B cell (primary cell): ENCODE results near the gene HMOX1. TPM values are rescaled to one million over a fixed set of nuclear protein-coding genes. Genes with fewer than 3 reads are reported as not detected.

Experiments
- ATAC-seq: fragments of 200-7000 bp; cut with Tn5 transposase; one replicate; pipeline ENCODE4 v1.10.0; 2021; ENCODE audit warnings: low read depth, mild to moderate bottlenecking, moderate number of reproducible peaks, moderate library complexity
- CTCF ChIA-PET: fragments of 350-600 bp; sonication (Branson Sonifier 250); formaldehyde crosslinking; loops from one replicate; lab custom pipeline; 2021; ENCODE audit warnings: antibody characterized with exemption, inconsistent platforms; lab: Charles Lee
- POLR2A ChIA-PET: fragments of 350-600 bp; sonication (Branson Sonifier 250); formaldehyde crosslinking; loops from one replicate; lab custom pipeline; 2021; ENCODE audit warnings: antibody characterized with exemption; lab: Charles Lee
- DNase-seq: peaks from one replicate; pipeline ENCODE4 v3.0.0; 2013
- H2AFZ ChIP-seq: 2 replicates; pipeline ENCODE4 v1.6.1; 2012; ENCODE audit warnings: mild to moderate bottlenecking, low read depth, low read length; ENCODE audit not compliant: insufficient read depth, poor library complexity, severe bottlenecking
- H3K27ac ChIP-seq, 2 donors: 1 replicate in 1 of 2; 2 replicates in 1 of 2; pipeline ENCODE4 v1.5.1; 2012 to 2013; ENCODE audit warnings: low read length in 2 of 2, mild to moderate bottlenecking in 2 of 2, moderate library complexity in 1 of 2
- H3K27me3 ChIP-seq, 4 experiments: fragments of 200-600 bp in 1 of 4; sonication (generic) in 1 of 4; replicated peaks in 1 of 4; 1 replicate in 2 of 4; 2 replicates in 2 of 4; pipeline versions ENCODE4 v1.6.1 to v1.7.0; 2013 to 2016; ENCODE audit warnings: low read length in 3 of 4, mild to moderate bottlenecking in 2 of 4, mixed read lengths in 1 of 4, moderate library complexity in 1 of 4; ENCODE audit not compliant: insufficient read depth in 4 of 4, control insufficient read depth in 3 of 4; ENCODE audit errors: control extremely low read depth in 1 of 4
- H3K36me3 ChIP-seq, 2 experiments: replicated peaks in 1 of 2; 1 replicate in 1 of 2; 2 replicates in 1 of 2; pipeline versions ENCODE4 v1.6.1 to v1.7.1; 2013; ENCODE audit warnings: low read length in 1 of 2; ENCODE audit not compliant: insufficient read depth in 2 of 2, control insufficient read depth in 1 of 2; ENCODE audit errors: control extremely low read depth in 1 of 2, extremely low read depth in 1 of 2
- H3K4me1 ChIP-seq, 2 donors: fragments of 200-600 bp in 1 of 2; sonication (generic) in 1 of 2; 1 replicate in 1 of 2; 2 replicates in 1 of 2; pipeline versions ENCODE4 v1.5.1 to v1.6.1; 2013 to 2017; ENCODE audit warnings: low read length in 2 of 2; ENCODE audit not compliant: control insufficient read depth in 2 of 2, insufficient read depth in 2 of 2
- H3K4me2 ChIP-seq: replicated peaks from 2 replicates; pipeline ENCODE3; 2012; ENCODE audit warnings: mild to moderate bottlenecking, low read depth, low read length; ENCODE audit not compliant: poor library complexity, severe bottlenecking
- H3K4me3 ChIP-seq, 5 experiments: fragments of 200-600 bp in 1 of 5; sonication (generic) in 1 of 5; 1 replicate in 3 of 5; 2 replicates in 2 of 5; pipeline versions ENCODE4 v1.5.1 to v1.7.0; 2011 to 2016; ENCODE audit warnings: low read length in 4 of 5, mild to moderate bottlenecking in 4 of 5, low read depth in 2 of 5, control low read depth in 1 of 5, moderate library complexity in 1 of 5; ENCODE audit not compliant: insufficient read depth in 1 of 5; ENCODE audit errors: control extremely low read depth in 1 of 5, extremely low read depth in 1 of 5
- H3K79me2 ChIP-seq: fragments of 200-600 bp; sonication (generic); one replicate; pipeline ENCODE4 v1.6.0; 2016; ENCODE audit warnings: low read length; ENCODE audit not compliant: control insufficient read depth, insufficient read depth
- H3K9ac ChIP-seq: fragments of 200-600 bp; sonication (generic); 2 replicates; pipeline ENCODE4 v1.6.1; 2017; ENCODE audit warnings: mild to moderate bottlenecking, low read length, moderate library complexity
- H3K9me3 ChIP-seq, 3 donors: one replicate each; pipeline versions ENCODE4 v1.6.1 to v1.7.1; 2013; ENCODE audit warnings: low read length in 2 of 3; ENCODE audit not compliant: control insufficient read depth in 2 of 3, insufficient read depth in 1 of 3; ENCODE audit errors: control extremely low read depth in 1 of 3
- H4K20me1 ChIP-seq: 2 replicates; pipeline ENCODE4 v1.6.0; 2012; ENCODE audit warnings: mild to moderate bottlenecking, low read length; ENCODE audit not compliant: insufficient read depth, control insufficient read depth, poor library complexity, severe bottlenecking
- H3K27ac Mint-ChIP-seq: one replicate; pipeline ENCODE4 v1.8.0; 2021; ENCODE audit warnings: mixed read lengths
- H3K27me3 Mint-ChIP-seq: one replicate; pipeline ENCODE4 v1.8.0; 2021; ENCODE audit warnings: mixed read lengths
- H3K4me1 Mint-ChIP-seq: one replicate; pipeline ENCODE4 v1.8.0; 2021; ENCODE audit warnings: mixed read lengths
- H3K4me3 Mint-ChIP-seq: one replicate; pipeline ENCODE4 v1.8.0; 2021; ENCODE audit warnings: mixed read lengths
- H3K9me3 Mint-ChIP-seq: one replicate; pipeline ENCODE4 v1.8.0; 2022; ENCODE audit warnings: mixed read lengths; ENCODE audit not compliant: insufficient read depth
- EZH2 ChIP-seq: IDR thresholded peaks from 2 replicates; pipeline ENCODE4 v1.6.1; 2012; ENCODE audit warnings: borderline replicate concordance, low read depth, mild to moderate bottlenecking, moderate library complexity, low read length; ENCODE audit not compliant: insufficient read depth, poor library complexity, severe bottlenecking
- WGBS: methylation state at CpG from one replicate; pipeline ENCODE4 v1.1.5; 2013; ENCODE audit warnings: missing lambda C conversion rate; ENCODE audit not compliant: insufficient coverage; 5-methylcytosine and 5-hydroxymethylcytosine counted together
- intact Hi-C: fragments of 100-400 bp; cut with micrococcal nuclease; formaldehyde crosslinking; loops from one replicate; pipeline ENCODE4 v1.10.0; 2022
- polyA plus RNA-seq: library from polyadenylated mRNA; depleted of rRNA; stranded (reverse); fragments of >200 nt; gene quantifications from 2 replicates; pipeline ENCODE4 v1.2.3, GENCODE V29; 2012
- total RNA-seq, 2 donors: library from RNA; stranded (reverse); fragments of 120-200 nt in 1 of 2; gene quantifications; 1 replicate in 1 of 2; 2 replicates in 1 of 2; pipeline versions ENCODE4 v1.2.3 to v1.2.4, GENCODE V29; 2013 to 2022
- TF ChIP-seq, protein P1 (sequence below): fragments of 200-600 bp; IDR thresholded peaks from one replicate; pipeline ENCODE4 v1.8.0; 2022; ENCODE audit warnings: antibody characterized with exemption, mild to moderate bottlenecking

The HMOX1 gene
- total and polyA plus RNA-seq, 2 donors (not counting 1 experiment from before 2014, with no cell fraction given): 9.4 to 21.9 TPM

DNA sequence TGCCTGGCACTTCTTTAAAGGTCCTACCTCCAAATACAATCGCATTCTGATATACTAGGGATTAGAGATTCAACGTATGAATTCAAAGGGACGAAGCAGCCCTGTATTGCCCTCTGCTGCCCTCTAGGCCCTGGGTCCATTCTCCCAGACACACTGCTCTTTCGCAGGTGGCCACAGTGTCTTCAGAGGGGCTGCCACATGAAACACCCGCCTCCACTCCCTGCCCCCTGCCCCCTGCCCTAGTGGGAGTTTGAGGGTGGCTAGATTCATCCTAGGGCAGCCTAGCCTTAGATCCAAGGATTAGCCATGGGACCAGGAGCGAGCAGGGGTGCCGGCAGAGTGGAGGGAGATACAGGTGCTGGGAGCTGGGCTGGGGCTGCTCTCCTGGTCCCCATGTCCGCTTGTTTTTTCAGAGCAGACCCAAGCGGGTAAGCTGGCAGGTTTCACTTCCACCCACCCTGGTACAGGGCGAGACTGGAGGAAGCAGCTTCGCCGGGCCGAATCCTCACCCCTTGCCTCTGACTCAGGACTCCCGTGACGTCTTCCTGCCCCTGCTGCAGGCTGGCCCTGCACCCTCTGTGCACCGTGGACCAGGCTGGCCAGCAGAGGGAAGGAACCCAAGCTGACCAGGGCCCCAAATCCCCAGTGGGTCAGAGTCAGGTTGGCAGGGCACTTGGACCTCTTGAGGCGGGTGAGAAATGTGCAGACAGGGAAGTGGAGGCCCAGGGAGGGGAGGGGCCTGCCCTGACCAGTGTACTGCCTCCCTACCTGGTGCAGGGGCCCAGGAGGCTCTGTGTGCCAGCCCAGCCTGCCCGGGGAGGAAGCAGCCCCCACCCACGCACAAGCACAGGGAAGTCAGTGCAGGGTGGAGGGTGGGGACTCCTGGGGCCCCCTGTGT is 28.4 kb upstream of the HMOX1 start:
- peaks cover 0 to 9% (median 0%) of the 10 kb centered on the region in 3 donors for H3K9me3 ChIP-seq
- peaks cover 45 to 64% of the 10 kb centered on the region in 2 donors for H3K4me1 ChIP-seq
- peak overlapping the region; percentile 50 for H2AFZ ChIP-seq
- H3K9ac ChIP-seq: peak overlapping the region; percentile 53
- H3K4me2 ChIP-seq: peak overlapping the region; percentile 98
- H4K20me1 ChIP-seq: no peaks in the 10 kb centered on the region
- H3K27ac ChIP-seq: peak overlapping the region; percentile 92 to 95
- Mint-ChIP-seq H3K4me1 (peaks cover 58% of the 10 kb centered on the region), H3K27ac (peak overlapping the region; percentile 99), H3K9me3 (no peaks in the 10 kb centered on the region), H3K27me3 (no peaks in the 10 kb centered on the region), H3K4me3 (peak overlapping the region; percentile 90)
- ChIA-PET POLR2A (interaction anchor here (0.7 to 3.8 kb wide), 15 partner anchors 13 to 58 kb away, joined by 3 to 94 read pairs (median 6); partner anchors contain the start of gene TOM1), CTCF (interaction anchor here (0.7 to 13.9 kb wide), 21 partner anchors 10 to 269 kb away, joined by 3 to 311 read pairs (median 4); partner anchors contain the start of genes HMOX1, RASD2 and TOM1)
- H3K27me3 ChIP-seq: no peaks in the 10 kb centered on the region
- no peaks in the 10 kb centered on the region for H3K79me2 ChIP-seq
- peak; percentile 72 for ATAC-seq
- peak; percentile 91 for DNase-seq
- intact Hi-C loops: loop anchor here (1.0 to 5.0 kb wide), 8 partner anchors 15 to 810 kb away; partner anchors contain the start of genes APOL3, HMGXB4, HMOX1 and MCM5
- H3K4me3 ChIP-seq: peak overlapping the region in 4 of 5 experiments; percentile 14 to 42 (median 24)
- TF ChIP-seq, protein P1, sequence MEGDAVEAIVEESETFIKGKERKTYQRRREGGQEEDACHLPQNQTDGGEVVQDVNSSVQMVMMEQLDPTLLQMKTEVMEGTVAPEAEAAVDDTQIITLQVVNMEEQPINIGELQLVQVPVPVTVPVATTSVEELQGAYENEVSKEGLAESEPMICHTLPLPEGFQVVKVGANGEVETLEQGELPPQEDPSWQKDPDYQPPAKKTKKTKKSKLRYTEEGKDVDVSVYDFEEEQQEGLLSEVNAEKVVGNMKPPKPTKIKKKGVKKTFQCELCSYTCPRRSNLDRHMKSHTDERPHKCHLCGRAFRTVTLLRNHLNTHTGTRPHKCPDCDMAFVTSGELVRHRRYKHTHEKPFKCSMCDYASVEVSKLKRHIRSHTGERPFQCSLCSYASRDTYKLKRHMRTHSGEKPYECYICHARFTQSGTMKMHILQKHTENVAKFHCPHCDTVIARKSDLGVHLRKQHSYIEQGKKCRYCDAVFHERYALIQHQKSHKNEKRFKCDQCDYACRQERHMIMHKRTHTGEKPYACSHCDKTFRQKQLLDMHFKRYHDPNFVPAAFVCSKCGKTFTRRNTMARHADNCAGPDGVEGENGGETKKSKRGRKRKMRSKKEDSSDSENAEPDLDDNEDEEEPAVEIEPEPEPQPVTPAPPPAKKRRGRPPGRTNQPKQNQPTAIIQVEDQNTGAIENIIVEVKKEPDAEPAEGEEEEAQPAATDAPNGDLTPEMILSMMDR: no peak
- TF ChIP-seq EZH2: no peak
- 7% methylated on average over 13 of the region's 19 CpGs for WGBS
- H3K36me3 ChIP-seq: no peaks in the 10 kb centered on the region
